OCI-LY1 (cell line): ENCODE measurements around the gene RABIF.
A peak's percentile ranks its signal among the peaks of the same experiment; 100 is the strongest.

Experiments
- H2AFZ ChIP-seq: fragments of 200-600 bp; sonication (generic), shearing (Covaris generic); 2 replicates; pipeline ENCODE4 v1.6.0; 2014; ENCODE audit warnings: antibody characterized with exemption, mild to moderate bottlenecking, low read length
- H3F3A ChIP-seq: fragments of 200-600 bp; sonication (generic), shearing (Covaris generic); 2 replicates; pipeline ENCODE4 v1.6.0; 2014; ENCODE audit warnings: mild to moderate bottlenecking, antibody characterized with exemption, low read length, moderate library complexity; ENCODE audit not compliant: insufficient read depth
- H3K27ac ChIP-seq: fragments of 200-600 bp; sonication (generic); 2 replicates; pipeline ENCODE4 v1.5.1; 2014; ENCODE audit warnings: low read length, mixed run types, mild to moderate bottlenecking, low read depth; ENCODE audit not compliant: poor library complexity, severe bottlenecking
- H3K27me3 ChIP-seq: fragments of 200-600 bp; sonication (generic); 2 replicates; pipeline ENCODE4 v1.6.0; 2014; ENCODE audit warnings: antibody characterized with exemption, mild to moderate bottlenecking, low read length, moderate library complexity; ENCODE audit not compliant: insufficient read depth
- H3K36me3 ChIP-seq: fragments of 200-600 bp; sonication (generic); 2 replicates; pipeline ENCODE4 v1.6.1; 2014; ENCODE audit warnings: mild to moderate bottlenecking, antibody characterized with exemption, low read length, moderate library complexity, mixed read lengths; ENCODE audit not compliant: insufficient read depth
- H3K4me1 ChIP-seq: fragments of 200-600 bp; sonication (generic); 2 replicates; pipeline ENCODE4 v1.5.1; 2014; ENCODE audit warnings: mild to moderate bottlenecking, low read length, moderate library complexity; ENCODE audit not compliant: insufficient read depth, severe bottlenecking
- H3K4me2 ChIP-seq: fragments of 200-600 bp; sonication (generic), shearing (Covaris generic); 2 replicates; pipeline ENCODE4 v1.6.1; 2014; ENCODE audit warnings: low read length
- H3K4me3 ChIP-seq: fragments of 200-600 bp; sonication (generic); 2 replicates; pipeline ENCODE4 v1.5.1; 2014; ENCODE audit warnings: low read length, low read depth, mild to moderate bottlenecking, mixed read lengths; ENCODE audit not compliant: poor library complexity, severe bottlenecking
- H3K79me2 ChIP-seq: fragments of 200-600 bp; shearing (Covaris generic); 2 replicates; pipeline ENCODE4 v1.6.1; 2016; ENCODE audit warnings: mixed run types, low read length, mixed read lengths; ENCODE audit not compliant: insufficient read depth
- H3K9ac ChIP-seq: fragments of 200-600 bp; sonication (generic), shearing (Covaris generic); 2 replicates; pipeline ENCODE4 v1.6.1; 2014; ENCODE audit warnings: mild to moderate bottlenecking, low read length, mixed read lengths
- H3K9me2 ChIP-seq: fragments of 200-600 bp; sonication (generic), shearing (Covaris generic); 2 replicates; pipeline ENCODE4 v1.6.1; 2014; ENCODE audit warnings: low read depth, mild to moderate bottlenecking, low read length, mixed read lengths
- H3K9me3 ChIP-seq: fragments of 200-600 bp; shearing (Covaris generic); 2 replicates; pipeline ENCODE4 v1.6.1; 2014; ENCODE audit warnings: low read length, mixed read lengths
- H4K20me1 ChIP-seq: fragments of 200-600 bp; sonication (generic), shearing (Covaris generic); 2 replicates; pipeline ENCODE4 v1.6.0; 2016; ENCODE audit warnings: mild to moderate bottlenecking, low read length; ENCODE audit not compliant: insufficient read depth
- EZH2 ChIP-seq: fragments of 200-600 bp; sonication (generic), shearing (Covaris generic); IDR thresholded peaks from 2 replicates; pipeline ENCODE4 v1.8.0; 2017; ENCODE audit warnings: borderline replicate concordance, mixed run types, mild to moderate bottlenecking, antibody characterized with exemption, low read length, moderate library complexity, mixed read lengths
- TF ChIP-seq, protein P1 (sequence below): fragments of 200-600 bp; sonication (generic), shearing (Covaris generic); IDR thresholded peaks from 2 replicates; pipeline ENCODE4 v1.5.1; 2017; ENCODE audit warnings: mild to moderate bottlenecking, antibody characterized with exemption, low read length, moderate library complexity, mixed read lengths

RABIF gene

GRCh38 chr1:202852163-202852904 is 36.6 kb downstream of the RABIF start:
- Histone ChIP-seq H3K9me2 (no peaks in the 10 kb centered on the region), H3K79me2 (no peaks in the 10 kb centered on the region), H3K9me3 (no peaks in the 10 kb centered on the region), H3K4me2 (no peak overlapping the region), H3K4me1 (peaks cover 9% of the 10 kb centered on the region), H3K9ac (no peak overlapping the region), H3K36me3 (no peaks in the 10 kb centered on the region), H3K27me3 (peaks cover 7% of the 10 kb centered on the region; the same call in 1 of the 2 replicates), H3F3A (no peaks in the 10 kb centered on the region), H4K20me1 (no peaks in the 10 kb centered on the region), H2AFZ (no peak overlapping the region), H3K4me3 (no peak overlapping the region), H3K27ac (no peak overlapping the region)
- no peak for TF ChIP-seq EZH2
- TF ChIP-seq, protein P1, sequence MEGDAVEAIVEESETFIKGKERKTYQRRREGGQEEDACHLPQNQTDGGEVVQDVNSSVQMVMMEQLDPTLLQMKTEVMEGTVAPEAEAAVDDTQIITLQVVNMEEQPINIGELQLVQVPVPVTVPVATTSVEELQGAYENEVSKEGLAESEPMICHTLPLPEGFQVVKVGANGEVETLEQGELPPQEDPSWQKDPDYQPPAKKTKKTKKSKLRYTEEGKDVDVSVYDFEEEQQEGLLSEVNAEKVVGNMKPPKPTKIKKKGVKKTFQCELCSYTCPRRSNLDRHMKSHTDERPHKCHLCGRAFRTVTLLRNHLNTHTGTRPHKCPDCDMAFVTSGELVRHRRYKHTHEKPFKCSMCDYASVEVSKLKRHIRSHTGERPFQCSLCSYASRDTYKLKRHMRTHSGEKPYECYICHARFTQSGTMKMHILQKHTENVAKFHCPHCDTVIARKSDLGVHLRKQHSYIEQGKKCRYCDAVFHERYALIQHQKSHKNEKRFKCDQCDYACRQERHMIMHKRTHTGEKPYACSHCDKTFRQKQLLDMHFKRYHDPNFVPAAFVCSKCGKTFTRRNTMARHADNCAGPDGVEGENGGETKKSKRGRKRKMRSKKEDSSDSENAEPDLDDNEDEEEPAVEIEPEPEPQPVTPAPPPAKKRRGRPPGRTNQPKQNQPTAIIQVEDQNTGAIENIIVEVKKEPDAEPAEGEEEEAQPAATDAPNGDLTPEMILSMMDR = peak; percentile 65

- no peak for TF ChIP-seq EZH2
- TF ChIP-seq, protein P1 = no peak
- Histone ChIP-seq H3K27ac (no peak overlapping the region), H3K9me2 (no peaks in the 10 kb centered on the region), H3K4me1 (peaks cover 9% of the 10 kb centered on the region), H3F3A (no peaks in the 10 kb centered on the region), H4K20me1 (no peaks in the 10 kb centered on the region), H3K4me2 (no peak overlapping the region), H3K4me3 (no peak overlapping the region), H3K9me3 (no peaks in the 10 kb centered on the region), H3K27me3 (peaks cover 9% of the 10 kb centered on the region), H3K36me3 (no peaks in the 10 kb centered on the region), H2AFZ (no peak overlapping the region), H3K9ac (no peak overlapping the region), H3K79me2 (no peaks in the 10 kb centered on the region)
Measured at GRCh38 chr1:202850593-202851362, 38.2 kb downstream of the RABIF start.

GRCh38 chr1:202848191-202848542 is 40.8 kb downstream of the RABIF start:
- Histone ChIP-seq H3K9ac (no peak overlapping the region), H3K4me2 (no peak overlapping the region), H3K9me3 (no peaks in the 10 kb centered on the region), H3K27ac (no peak overlapping the region), H3K27me3 (peaks cover 11% of the 10 kb centered on the region), H3F3A (no peaks in the 10 kb centered on the region), H3K4me3 (no peak overlapping the region), H3K36me3 (no peaks in the 10 kb centered on the region), H2AFZ (no peak overlapping the region), H4K20me1 (no peaks in the 10 kb centered on the region), H3K79me2 (no peaks in the 10 kb centered on the region), H3K4me1 (peaks cover 9% of the 10 kb centered on the region), H3K9me2 (no peaks in the 10 kb centered on the region)
- TF ChIP-seq, protein P1 = no peak
- no peak for TF ChIP-seq EZH2
